HCT116 (cell line): ENCODE measurements around the gene TMEM115. TPM values are rescaled to one million over a fixed set of nuclear protein-coding genes. Genes with fewer than 3 reads are reported as not detected.

Experiments used
- ATAC-seq: fragments of 200-7000 bp; cut with Tn5 transposase; 2 replicates; pipeline ENCODE4 v1.9.1; 2020; ENCODE audit warnings: mild to moderate bottlenecking, moderate library complexity
- BruUV-seq: library from RNA; stranded (reverse); fragments of 400-500 nt; replicated peaks from 2 replicates; lab custom pipeline; 2021; lab: Mats Ljungman, UMichigan
- CTCF ChIA-PET: fragments of 300-600 bp; sonication (Branson Sonifier 250); formaldehyde crosslinking; loops from one replicate; lab custom pipeline; 2021; ENCODE audit warnings: antibody characterized with exemption; lab: Charles Lee
- POLR2A ChIA-PET: fragments of 300-600, 350-600 bp; sonication (Branson Sonifier 250); formaldehyde crosslinking; loops from one replicate; lab custom pipeline; 2021; ENCODE audit warnings: antibody characterized with exemption; lab: Charles Lee
- RAD21 ChIA-PET, 2 experiments: fragments of 300-600 bp; sonication (Branson Sonifier 250); formaldehyde crosslinking; loops; one replicate each; lab custom pipeline; 2023; ENCODE audit warnings: low total read pairs in 2 of 2; ENCODE audit not compliant: uncharacterized antibody in 2 of 2, unreplicated experiment in 2 of 2, low non-redundant PET in 1 of 2; lab: Charles Lee
- DNase-seq: peaks from one replicate; pipeline ENCODE4 v3.0.0-alpha.2; 2010; ENCODE audit warnings: low read depth, low spot score
- H2AFZ ChIP-seq: fragments of 200-600 bp; shearing (Covaris generic), sonication (generic); 2 replicates; pipeline ENCODE4 v1.6.1; 2017; ENCODE audit warnings: low read depth, mixed run types, mixed read lengths, antibody characterized with exemption, low read length; ENCODE audit not compliant: poor library complexity, severe bottlenecking
- H3K27ac ChIP-seq: 2 replicates; pipeline ENCODE4 v1.5.1; 2012; ENCODE audit warnings: low read depth, low read length
- H3K27me3 ChIP-seq: fragments of 200-600 bp; sonication (generic); 2 replicates; pipeline ENCODE4 v1.6.1; 2016; ENCODE audit warnings: mixed run types, low read length, mixed read lengths; ENCODE audit not compliant: insufficient read depth
- H3K36me3 ChIP-seq, 2 experiments: fragments of 200-500 bp in 1 of 2; fragments of 200-600 bp in 1 of 2; sonication (Bioruptor generic) in 1 of 2; sonication (generic) in 1 of 2; 2 replicates each; pipeline versions ENCODE4 v1.5.1 to v1.6.1; 2014 to 2016; ENCODE audit warnings: low read length in 2 of 2, inconsistent platforms in 1 of 2, mixed read lengths in 1 of 2, mixed run types in 1 of 2; ENCODE audit not compliant: insufficient read depth in 2 of 2, control insufficient read depth in 1 of 2
- H3K4me1 ChIP-seq, 2 experiments: fragments of 200-600 bp in 1 of 2; sonication (generic) in 1 of 2; 2 replicates each; pipeline versions ENCODE4 v1.5.1 to v1.6.1; 2012 to 2017; ENCODE audit warnings: low read length in 2 of 2, inconsistent platforms in 1 of 2, mild to moderate bottlenecking in 1 of 2, mixed read lengths in 1 of 2, mixed run types in 1 of 2, moderate library complexity in 1 of 2; ENCODE audit not compliant: insufficient read depth in 2 of 2, control insufficient read depth in 1 of 2
- H3K4me2 ChIP-seq: fragments of 200-600 bp; sonication (generic); 2 replicates; pipeline ENCODE4 v1.6.1; 2017; ENCODE audit warnings: mixed run types, low read length, mixed read lengths
- H3K4me3 ChIP-seq, 2 experiments: fragments of 200-600 bp in 1 of 2; sonication (generic) in 1 of 2; replicated peaks in 1 of 2; 2 replicates each; pipeline ENCODE4 v1.5.1; 2011 to 2016; ENCODE audit warnings: low read length in 2 of 2, control low read depth in 1 of 2, low read depth in 1 of 2, mild to moderate bottlenecking in 1 of 2, mixed read lengths in 1 of 2, mixed run types in 1 of 2
- H3K79me2 ChIP-seq: fragments of 200-600 bp; sonication (generic); 2 replicates; pipeline ENCODE4 v1.6.1; 2017; ENCODE audit warnings: mild to moderate bottlenecking, mixed run types, low read length, moderate library complexity, mixed read lengths; ENCODE audit not compliant: insufficient read depth
- H3K9ac ChIP-seq: fragments of 200-600 bp; sonication (generic); 2 replicates; pipeline ENCODE4 v1.6.1; 2016; ENCODE audit warnings: low read length, mixed read lengths
- H3K9me2 ChIP-seq: fragments of 200-600 bp; sonication (generic), shearing (Covaris generic); 2 replicates; pipeline ENCODE4 v1.6.1; 2017; ENCODE audit warnings: mixed run types, mild to moderate bottlenecking, moderate library complexity; ENCODE audit not compliant: insufficient read depth
- H3K9me3 ChIP-seq, 2 experiments: fragments of 200-500 bp in 1 of 2; fragments of 200-600 bp in 1 of 2; sonication (Bioruptor generic) in 1 of 2; sonication (generic) in 1 of 2; 2 replicates each; pipeline ENCODE4 v1.6.1; 2014 to 2017; ENCODE audit warnings: low read length in 2 of 2, mixed read lengths in 2 of 2, inconsistent platforms in 1 of 2, low read depth in 1 of 2, mild to moderate bottlenecking in 1 of 2, mixed run types in 1 of 2, moderate library complexity in 1 of 2; ENCODE audit not compliant: control insufficient read depth in 1 of 2, insufficient read depth in 1 of 2
- H4K20me1 ChIP-seq: fragments of 200-600 bp; sonication (generic), shearing (Covaris generic); 2 replicates; pipeline ENCODE4 v1.6.1; 2017; ENCODE audit warnings: mixed run types, mild to moderate bottlenecking, moderate library complexity; ENCODE audit not compliant: insufficient read depth
- ATF3 ChIP-seq: IDR thresholded peaks from 2 replicates; pipeline ENCODE4 v1.6.1; 2012
- CTCF ChIP-seq, 3 experiments: fragments of 200-600 bp in 1 of 3; sonication (generic) in 1 of 3; IDR thresholded peaks in 2 of 3; conservative IDR thresholded peaks in 1 of 3; 2 replicates each; pipeline ENCODE4 v1.5.1; 2012 to 2017; ENCODE audit warnings: low read depth in 2 of 3, low read length in 2 of 3, antibody characterized with exemption in 1 of 3, borderline replicate concordance in 1 of 3, control low read depth in 1 of 3, mild to moderate bottlenecking in 1 of 3, mixed read lengths in 1 of 3, mixed run types in 1 of 3, moderate library complexity in 1 of 3; ENCODE audit not compliant: insufficient read depth in 1 of 3
- EGR1 ChIP-seq: IDR thresholded peaks from 2 replicates; pipeline ENCODE4 v1.6.1; 2012; ENCODE audit warnings: low read depth
- ELF1 ChIP-seq: IDR thresholded peaks from 2 replicates; pipeline ENCODE4 v1.6.1; 2012; ENCODE audit warnings: low read depth, borderline replicate concordance
- EZH2 ChIP-seq: fragments of 200-600 bp; sonication (generic); IDR thresholded peaks from 2 replicates; pipeline ENCODE4 v1.6.1; 2017; ENCODE audit warnings: antibody characterized with exemption, mixed run types
- EZH2phosphoT487 ChIP-seq: fragments of 200-600 bp; IDR thresholded peaks from 2 replicates; pipeline ENCODE4 v1.6.1; 2018; ENCODE audit warnings: antibody characterized with exemption, borderline replicate concordance
- FOSL1 ChIP-seq: IDR thresholded peaks from 2 replicates; pipeline ENCODE4 v1.6.1; 2012; ENCODE audit warnings: low read depth
- MAX ChIP-seq: IDR thresholded peaks from 2 replicates; pipeline ENCODE4 v1.6.1; 2012
- POLR2AphosphoS5 ChIP-seq: IDR thresholded peaks from 2 replicates; pipeline ENCODE4 v1.6.1; 2011; ENCODE audit warnings: mild to moderate bottlenecking, low read depth, low read length, moderate library complexity
- SP1 ChIP-seq: IDR thresholded peaks from 2 replicates; pipeline ENCODE4 v1.6.1; 2012; ENCODE audit warnings: low read depth
- TCF7L2 ChIP-seq: IDR thresholded peaks from 2 replicates; pipeline ENCODE4 v1.7.0; 2011; ENCODE audit warnings: borderline replicate concordance, inconsistent platforms; ENCODE audit not compliant: insufficient read depth, insufficient read length; ENCODE audit errors: extremely low read depth
- YY1 ChIP-seq: IDR thresholded peaks from 2 replicates; pipeline ENCODE4 v1.6.1; 2011; ENCODE audit warnings: low read length, low read depth, moderate library complexity, mild to moderate bottlenecking; ENCODE audit not compliant: insufficient replicate concordance; ENCODE audit errors: extremely low read depth
- ZBTB33 ChIP-seq: IDR thresholded peaks from 2 replicates; pipeline ENCODE4 v1.6.1; 2011; ENCODE audit warnings: mild to moderate bottlenecking, low read length, moderate library complexity; ENCODE audit not compliant: insufficient replicate concordance; ENCODE audit errors: extremely low read depth
- ZFX ChIP-seq: fragments of 450-650 bp; IDR thresholded peaks from 2 replicates; pipeline ENCODE4 v1.6.1; 2017
- intact Hi-C: fragments of 100-400 bp; cut with micrococcal nuclease; formaldehyde crosslinking; loops from 2 replicates; pipeline ENCODE4 v1.10.0; 2022
- total RNA-seq: library from RNA; stranded (reverse); gene quantifications from one replicate; pipeline ENCODE4 v1.2.1, GENCODE V29; 2021; ENCODE audit not compliant: unreplicated experiment

The TMEM115 gene
- total RNA-seq, 1 experiment from 2014 or later, result 24.6 TPM

- ChIA-PET POLR2A (no interaction called here), RAD21 (no interaction called here), CTCF (no interaction called here)
- DNase-seq (no peak), ATAC-seq (no peak)
- H2AFZ ChIP-seq, result no peak overlapping the region
- peaks cover 57% of the 10 kb centered on the region for H3K79me2 ChIP-seq
- BruUV-seq, result no TSS peak
- H3K9me2 ChIP-seq, result no peaks in the 10 kb centered on the region
- H3K4me1 ChIP-seq, result peaks cover 12 to 47% of the 10 kb centered on the region in 2 experiments; a peak in 3 of 4 replicates
- no peaks in the 10 kb centered on the region for H3K9me3 ChIP-seq
- no peak overlapping the region; the same call in 1 of the 2 replicates for H3K27ac ChIP-seq
- H3K4me3 ChIP-seq, result no peak overlapping the region
- intact Hi-C loops, result loop anchor here (10.0 kb wide), 1 partner anchor 1029 kb away; the partner anchor contains the start of gene MANF
- H3K27me3 ChIP-seq, result no peaks in the 10 kb centered on the region
- no peaks in the 10 kb centered on the region for H4K20me1 ChIP-seq
- H3K4me2 ChIP-seq, result no peak overlapping the region
- peaks cover 14 to 31% of the 10 kb centered on the region in 2 experiments; a peak in 3 of 4 replicates for H3K36me3 ChIP-seq
- H3K9ac ChIP-seq, result no peak overlapping the region
- no peak for TF ChIP-seq ELF1
- TF ChIP-seq EZH2phosphoT487, result no peak
- TF ChIP-seq EZH2, result no peak
- no peak for TF ChIP-seq MAX
- TF ChIP-seq CTCF (IDR thresholded peaks at IDR 0.05 in 2 of 3, conservative IDR thresholded peaks at IDR 0.05 in 1 of 3; ENCODE audit: borderline replicate concordance in 1 of 3, insufficient read depth in 1 of 3, low read depth in 2 of 3, low read length in 2 of 3), result no peak
- no peak for TF ChIP-seq ATF3
- TF ChIP-seq TCF7L2, result no peak
- no peak for TF ChIP-seq YY1
- no peak for TF ChIP-seq FOSL1
- TF ChIP-seq ZBTB33, result no peak
- no peak for TF ChIP-seq SP1
- no peak for TF ChIP-seq POLR2AphosphoS5
- no peak for TF ChIP-seq EGR1
- no peak for TF ChIP-seq ZFX
These were observed 3.3 kb downstream of the TMEM115 start for GRCh38 chr3:50355829-50356552.
